HG03460 (cell line): Measurements from ENCODE around the gene SETX.
A peak's percentile ranks its signal among the peaks of the same experiment; 100 is the strongest.

ENCODE experiments used
- ATAC-seq: cut with Tn5 transposase; IDR thresholded peaks from one replicate; pipeline ENCODE4 v1.9.1; 2021; ENCODE audit not compliant: unreplicated experiment

The SETX gene

DNA sequence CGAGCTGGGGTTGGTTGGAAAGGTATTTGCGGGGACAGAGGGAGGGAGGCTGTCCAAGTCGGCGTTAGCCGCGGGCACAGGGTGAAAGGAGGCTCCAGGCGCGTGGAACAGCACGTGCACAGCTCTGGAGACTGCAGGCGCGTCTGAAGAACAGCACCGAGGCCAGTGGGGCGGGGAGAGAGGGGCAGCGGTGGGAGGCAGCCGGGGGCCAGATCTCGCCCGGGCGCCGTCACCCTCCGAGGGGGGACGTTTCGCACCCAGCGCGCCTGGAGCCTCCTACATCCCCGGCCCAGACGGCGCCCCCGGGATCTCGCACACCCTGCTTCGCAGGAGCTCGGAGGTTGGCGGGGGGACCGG, 113.3 kb downstream of the SETX start:
- peak; percentile 9 for ATAC-seq

- peak; percentile 79 for ATAC-seq
Measured at GRCh38 chr9:132240841-132241482, 113.8 kb downstream of the SETX start.

GRCh38 chr9:132239999-132240840, 114.6 kb downstream of the SETX start:
- ATAC-seq = no peak

DNA sequence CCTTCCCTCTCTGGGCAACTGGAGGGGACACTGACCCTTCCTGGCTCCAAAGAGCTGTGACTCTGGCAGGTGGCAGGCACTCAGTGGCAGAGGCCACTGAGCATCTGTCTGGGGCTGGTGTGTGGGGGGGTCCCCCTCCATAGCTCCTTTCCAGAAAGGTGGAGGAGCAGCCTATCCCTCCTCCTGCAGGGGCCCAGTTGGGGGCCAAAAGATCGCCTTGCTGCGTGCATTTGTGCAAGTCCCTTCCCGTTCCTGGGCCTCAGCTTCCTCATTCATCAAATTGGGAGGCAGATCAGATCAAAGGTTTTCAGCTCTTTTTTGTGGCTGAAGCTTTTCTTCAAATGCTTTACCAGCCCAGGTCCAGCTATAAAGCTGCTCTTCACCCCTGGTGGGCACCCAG, 115.3 kb downstream of the SETX start:
- no peak for ATAC-seq

- no peak for ATAC-seq
Measured at GRCh38 chr9:132238992-132239391, 115.8 kb downstream of the SETX start.

GRCh38 chr9:132238026-132238972, 116.5 kb downstream of the SETX start:
- no peak for ATAC-seq

- ATAC-seq = no peak
Measured at GRCh38 chr9:132237481-132237880, 117.3 kb downstream of the SETX start.

DNA sequence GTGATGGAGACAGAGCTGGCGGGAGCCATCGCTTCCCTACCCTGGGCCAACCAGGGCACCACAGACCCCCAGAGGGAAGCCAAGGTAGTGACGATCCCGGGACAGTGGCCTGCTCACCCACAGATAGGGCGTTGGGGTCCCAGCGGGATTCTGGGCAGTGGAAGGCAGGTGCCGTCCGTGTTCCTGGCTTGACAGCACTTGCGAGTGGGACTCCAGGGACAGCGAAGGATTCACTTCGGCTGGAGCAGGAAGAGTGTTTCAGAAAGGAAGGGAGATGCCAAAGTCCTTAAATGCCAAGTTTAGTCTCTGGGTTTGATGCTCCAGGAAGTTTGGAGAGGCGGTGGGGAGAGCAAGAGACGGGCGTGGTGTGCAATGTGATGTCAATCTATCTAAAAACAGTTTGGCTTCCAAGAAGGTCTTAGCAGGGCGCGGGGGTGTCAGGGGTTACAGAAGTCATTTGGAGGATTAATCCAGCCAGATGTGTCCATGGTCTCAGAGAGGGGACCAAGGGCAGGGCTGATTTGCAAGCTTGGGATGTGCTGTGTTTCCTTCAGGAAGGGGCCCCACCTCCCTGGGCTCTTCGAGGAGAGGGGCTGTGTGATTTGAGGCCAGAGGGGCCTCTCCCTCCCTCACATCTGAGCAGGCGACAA, 118.0 kb downstream of the SETX start:
- no peak for ATAC-seq

- ATAC-seq = no peak
Measured at GRCh38 chr9:132235894-132236661, 118.7 kb downstream of the SETX start.

DNA sequence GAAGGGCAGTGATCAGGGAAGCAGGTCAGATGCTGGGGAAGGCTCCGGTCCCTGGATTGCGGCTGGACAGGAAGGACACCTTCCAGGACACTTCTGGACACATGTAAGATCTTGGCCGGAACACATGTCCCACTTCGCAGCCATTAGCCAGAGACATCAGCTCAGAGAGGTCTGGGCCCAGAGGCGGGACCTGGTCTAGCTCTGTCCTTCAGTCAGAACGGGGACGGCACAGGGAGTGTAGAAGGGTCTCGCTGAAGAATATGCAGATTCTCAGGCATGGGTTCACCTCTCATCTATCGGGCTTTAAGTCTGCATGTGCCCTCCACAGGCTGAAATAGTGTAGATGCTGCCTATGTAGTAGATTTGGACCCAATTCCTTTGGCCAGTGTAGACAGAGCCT, 119.7 kb downstream of the SETX start:
- ATAC-seq = no peak

DNA sequence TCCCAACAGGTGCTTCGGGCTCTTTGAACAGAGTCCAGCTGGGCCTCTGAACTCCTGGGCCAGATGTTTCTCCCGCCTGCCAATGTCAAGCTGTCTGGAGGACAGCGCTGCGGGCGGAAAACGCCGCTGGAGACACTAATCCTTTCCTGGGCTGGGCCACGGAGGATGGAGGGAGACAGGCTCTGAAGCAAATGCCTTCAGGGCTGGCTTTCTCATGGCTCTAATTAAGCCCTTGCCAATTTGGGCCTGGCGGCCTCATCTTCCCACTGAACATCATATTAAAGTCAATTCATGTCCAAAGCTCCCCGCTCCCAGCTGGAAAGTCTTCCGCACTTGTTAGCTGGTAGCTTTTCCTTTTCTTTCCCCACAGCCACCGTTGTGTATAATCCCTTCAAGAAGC, 120.3 kb downstream of the SETX start:
- no peak for ATAC-seq

DNA sequence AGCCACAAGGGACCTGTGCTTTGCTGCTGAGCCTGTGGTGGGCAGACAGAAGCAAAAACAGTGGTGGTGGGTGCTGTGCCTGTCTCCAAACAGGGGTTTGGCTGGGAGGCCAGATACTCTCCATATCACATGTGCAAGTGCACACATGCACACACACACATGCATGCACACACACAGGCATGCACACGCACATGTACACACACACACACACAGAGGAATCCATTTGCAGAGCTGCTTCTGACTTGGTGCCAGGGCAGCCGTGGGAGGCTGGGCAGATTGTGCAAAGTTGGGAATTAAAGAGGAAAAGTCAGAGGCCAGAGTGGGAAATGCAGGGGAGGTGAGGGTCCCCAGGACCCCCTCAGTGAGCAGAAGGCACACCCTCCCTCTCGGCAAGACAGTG, 121.6 kb downstream of the SETX start:
- ATAC-seq = no peak

DNA sequence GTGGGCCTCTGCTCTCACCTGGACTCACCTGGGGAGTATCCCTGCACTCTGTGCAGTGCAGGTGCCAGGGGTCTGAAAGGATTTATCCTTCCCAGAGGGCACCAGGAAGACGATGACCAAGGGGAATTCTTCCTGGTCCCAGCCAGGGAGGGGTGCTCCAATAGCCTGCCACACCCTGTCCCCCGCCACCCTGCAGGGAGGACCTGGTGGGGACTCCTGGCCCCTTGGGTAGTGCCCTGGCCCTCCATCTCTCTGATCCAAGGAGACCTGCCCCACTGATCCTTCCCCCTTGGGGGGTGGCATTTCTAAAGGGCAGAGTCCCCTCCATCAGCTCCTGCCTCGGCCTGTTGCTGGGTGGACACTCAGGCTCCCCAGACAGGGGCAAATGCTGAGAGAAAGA, 122.3 kb downstream of the SETX start:
- no peak for ATAC-seq

DNA sequence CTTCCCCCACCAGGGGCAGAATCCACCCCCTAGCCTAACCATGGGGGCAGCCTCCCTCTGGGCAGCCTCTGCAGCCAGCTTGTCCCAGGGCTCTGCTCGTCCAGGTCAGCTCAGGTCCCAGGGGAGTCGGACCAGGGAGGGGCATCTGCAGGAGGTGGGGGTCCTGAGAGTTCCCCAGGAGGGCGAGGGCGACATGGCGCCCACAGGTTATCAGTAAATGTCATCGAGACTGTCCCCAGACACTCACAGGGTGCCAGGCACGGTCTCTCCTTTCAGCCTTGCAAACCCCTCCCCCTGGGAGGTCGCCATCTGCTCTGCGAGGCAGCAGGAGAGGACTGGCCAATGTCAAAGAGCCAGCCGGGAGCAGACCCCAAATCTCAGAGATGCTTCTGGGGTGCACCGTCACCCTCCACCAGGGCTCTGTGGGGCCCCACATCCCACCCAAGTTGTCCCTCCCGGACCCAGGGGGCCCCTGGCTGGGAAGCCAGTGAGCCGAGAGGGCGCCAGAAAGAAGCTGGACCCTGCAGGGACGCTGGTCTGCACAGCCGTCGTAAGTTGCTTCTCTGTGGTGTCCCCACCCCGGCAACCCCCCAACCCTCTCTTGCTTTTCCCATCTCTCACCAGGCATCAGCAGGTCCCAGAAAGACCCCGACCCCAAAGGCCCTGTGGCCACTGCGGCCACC, 123.6 kb downstream of the SETX start:
- no peak for ATAC-seq

- ATAC-seq = no peak
Measured at GRCh38 chr9:132230605-132231004, 124.2 kb downstream of the SETX start.

DNA sequence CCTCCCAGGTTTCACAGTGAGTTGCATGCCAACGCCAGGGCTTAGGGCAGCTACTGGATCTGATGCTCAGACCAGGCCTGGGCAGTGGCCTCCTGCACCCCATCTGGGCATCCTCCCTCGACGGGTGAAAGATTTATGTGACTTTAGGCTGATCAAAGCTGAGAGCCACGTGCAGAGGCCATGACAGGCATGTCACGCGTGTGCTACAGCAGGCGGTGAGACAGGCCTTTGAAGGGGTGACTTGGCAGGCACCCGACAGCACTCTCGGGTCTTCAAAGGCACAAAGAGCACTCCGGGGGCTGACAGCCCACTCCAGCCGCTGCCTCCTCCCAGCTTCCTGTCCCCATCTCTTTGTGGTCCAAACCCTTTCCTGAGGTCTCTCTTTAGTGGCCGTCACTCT, 126.7 kb downstream of the SETX start:
- ATAC-seq = no peak

DNA sequence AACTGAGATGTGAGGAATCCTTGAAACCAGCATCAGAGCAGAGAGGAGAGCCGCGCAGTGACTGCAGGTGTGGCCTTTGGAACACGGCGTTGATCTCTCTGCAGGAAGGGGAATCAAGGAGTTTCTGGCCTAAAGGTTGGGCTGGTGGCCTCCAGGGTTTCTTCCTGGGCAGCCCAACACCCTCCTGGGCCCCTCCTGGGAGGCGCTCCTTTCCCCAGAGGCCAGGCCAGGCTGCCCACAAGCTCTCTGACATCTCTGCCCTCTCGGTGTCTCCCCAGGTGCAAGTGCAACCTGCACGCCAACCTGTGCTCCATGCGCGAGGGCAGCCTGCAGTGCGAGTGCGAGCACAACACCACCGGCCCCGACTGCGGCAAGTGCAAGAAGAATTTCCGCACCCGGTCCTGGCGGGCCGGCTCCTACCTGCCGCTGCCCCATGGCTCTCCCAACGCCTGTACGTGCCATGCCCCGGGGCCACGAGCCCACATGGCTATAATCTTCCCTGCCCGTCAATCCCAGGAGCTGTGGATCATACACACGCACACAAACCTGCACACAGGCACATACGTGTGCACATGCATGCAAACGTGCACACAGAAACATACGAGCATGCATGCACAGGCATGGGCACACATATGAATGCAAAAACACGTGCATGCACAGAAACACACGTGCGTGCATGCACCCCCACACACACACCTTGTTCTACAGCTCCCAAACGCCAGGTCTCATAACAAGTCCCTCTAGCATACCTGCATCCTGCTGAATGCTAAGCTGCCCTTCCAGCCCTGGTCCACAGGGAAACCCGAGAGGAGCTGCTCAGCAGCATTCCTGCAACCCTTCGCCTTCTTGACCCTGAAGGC, 128.0 kb downstream of the SETX start:
- no peak for ATAC-seq

DNA sequence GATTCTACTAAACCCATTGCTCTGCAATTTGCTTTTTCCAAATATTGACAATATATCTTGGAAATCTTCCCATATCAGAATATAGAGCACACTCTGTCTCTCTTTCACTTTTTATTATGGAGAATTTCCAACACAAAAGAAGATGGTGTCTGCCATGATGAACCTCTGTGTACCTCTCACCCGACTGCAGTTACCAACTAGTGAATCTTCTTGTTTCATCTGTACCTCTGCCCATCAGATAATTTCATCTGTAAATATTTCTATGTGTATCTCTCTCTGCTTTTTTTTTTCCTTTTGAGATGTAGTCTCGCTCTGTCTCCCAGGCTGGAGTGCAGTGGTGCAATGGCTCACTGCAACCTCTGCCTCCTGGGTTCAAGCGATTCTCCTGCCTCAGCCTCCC, 130.1 kb downstream of the SETX start:
- no peak for ATAC-seq

- ATAC-seq = no peak
Measured at GRCh38 chr9:132221941-132222340, 132.8 kb downstream of the SETX start.
